Peyer's patch (tissue), 4 donors: ENCODE results near the gene SEMA3G. TPM values are rescaled to one million over a fixed set of nuclear protein-coding genes. Genes with fewer than 3 reads are reported as not detected.

Source experiments
- DNase-seq, 3 donors: peaks; one replicate each; pipeline ENCODE4 v3.0.0-alpha.2; 2017 to 2019
- H3K27ac ChIP-seq, 4 donors: fragments of 200-600 bp; sonication (generic); one replicate each; pipeline ENCODE4 v1.5.1; 2016 to 2019
- H3K27me3 ChIP-seq, 2 donors: fragments of 200-600 bp; sonication (generic); one replicate each; pipeline ENCODE4 v1.5.1; 2019
- H3K36me3 ChIP-seq, 3 donors: fragments of 200-600 bp; sonication (generic); one replicate each; pipeline ENCODE4 v1.5.1; 2016 to 2019
- H3K4me1 ChIP-seq, 4 donors: fragments of 200-600 bp; sonication (generic); one replicate each; pipeline ENCODE4 v1.5.1; 2016 to 2019
- H3K4me3 ChIP-seq, 4 donors: fragments of 200-600 bp; sonication (generic); 1 replicate in 3 of 4; 2 replicates in 1 of 4; pipeline ENCODE4 v1.5.1; 2016 to 2019; ENCODE audit warnings: mild to moderate bottlenecking in 1 of 4
- H3K9me3 ChIP-seq, 4 donors: fragments of 200-600 bp; sonication (generic); one replicate each; pipeline ENCODE4 v1.5.1; 2016 to 2019; ENCODE audit warnings: mild to moderate bottlenecking in 1 of 4
- POLR2A ChIP-seq, 2 donors: fragments of 450-650 bp; IDR thresholded peaks; one replicate each; pipeline ENCODE4 v1.5.1; 2017; ENCODE audit warnings: antibody characterized with exemption in 2 of 2, mild to moderate bottlenecking in 2 of 2, moderate library complexity in 2 of 2
- total RNA-seq, 4 donors: library from RNA; depleted of rRNA; stranded (reverse); fragments of >200 nt; gene quantifications; one replicate each; pipeline ENCODE4 v1.1.0, GENCODE V29; 2016
- TF ChIP-seq, protein P1 (sequence below), 6 experiments: fragments of 450-650 bp in 4 of 6; fragments of 200-600 bp in 2 of 6; sonication (generic) in 1 of 6; IDR thresholded peaks; one replicate each; pipeline ENCODE4 v1.5.1; 2017 to 2019; ENCODE audit warnings: antibody characterized with exemption in 6 of 6, mild to moderate bottlenecking in 3 of 6, moderate library complexity in 1 of 6

The SEMA3G gene
- total RNA-seq, 4 donors from 2014 or later = 18.8 to 24.8 (median 22.0) TPM

DNA sequence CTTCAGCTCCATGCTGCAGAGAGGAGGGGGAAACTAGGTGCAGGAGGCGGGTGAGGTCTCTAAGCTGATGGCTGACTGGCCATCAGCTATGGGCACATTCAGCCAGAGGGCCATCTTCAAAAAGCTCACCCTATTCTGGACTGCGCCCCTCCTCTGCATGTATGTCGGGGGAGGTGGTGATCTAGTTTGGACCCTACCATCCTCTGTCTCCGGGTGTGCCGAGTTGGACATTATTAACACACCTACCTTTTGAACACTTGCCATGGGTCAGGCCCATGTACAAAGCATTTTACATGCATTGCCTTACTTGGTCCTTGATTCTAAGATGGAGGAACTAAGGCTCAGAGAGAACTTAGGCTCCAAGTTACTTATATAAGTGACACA lies 11.9 kb upstream of the SEMA3G start:
- peak overlapping the region in 3 of 4 donors; percentile 82 to 92 (median 86) for H3K27ac ChIP-seq
- peaks cover 7 to 9% (median 8%) of the 10 kb centered on the region in 4 donors for H3K4me1 ChIP-seq

DNA sequence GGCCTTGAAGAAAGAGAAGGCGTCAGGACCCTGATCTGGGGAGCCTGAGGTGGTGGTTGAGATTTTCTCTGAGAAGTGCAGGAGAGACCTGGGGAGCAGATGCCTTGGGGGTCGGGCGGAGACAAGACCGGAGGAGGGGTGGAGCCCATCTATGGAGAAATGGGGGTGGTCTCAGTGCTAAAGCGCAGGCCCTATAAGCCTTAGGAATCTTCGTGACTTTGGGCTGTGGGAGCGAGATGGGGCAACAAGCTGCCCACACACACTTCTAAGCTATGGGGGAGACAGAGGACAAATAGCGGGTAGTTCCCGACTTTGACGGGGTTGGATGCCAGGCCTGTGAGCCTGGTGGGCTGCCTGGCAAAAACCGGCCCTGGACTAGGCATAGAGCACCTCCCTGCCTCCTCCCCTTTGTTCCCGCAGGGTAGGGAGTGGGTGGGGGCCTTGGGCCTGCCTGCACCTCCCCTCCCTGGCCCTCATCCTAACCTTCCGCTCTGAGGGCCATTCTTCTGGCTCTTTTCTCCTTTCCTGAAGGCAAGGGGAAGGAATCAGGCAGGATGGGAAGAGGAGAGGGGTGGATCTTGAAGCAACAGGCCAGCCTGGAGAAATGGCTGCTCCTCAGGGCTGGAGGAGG lies 11.4 kb upstream of the SEMA3G start:
- peak in 1 of 3 donors; percentile 48 for DNase-seq
- Histone ChIP-seq H3K36me3 (peaks cover 0 to 38% (median 0%) of the 10 kb centered on the region in 3 donors), H3K9me3 (no peaks in the 10 kb centered on the region), H3K4me1 (peaks cover 7 to 9% (median 8%) of the 10 kb centered on the region in 4 donors), H3K4me3 (peak overlapping the region; percentile 65 to 95 (median 82)), H3K27me3 (no peaks in the 10 kb centered on the region), H3K27ac (peak overlapping the region; percentile 82 to 92 (median 84))
- TF ChIP-seq POLR2A (IDR thresholded peaks at IDR 0.05) = no peak
- TF ChIP-seq, protein P1, sequence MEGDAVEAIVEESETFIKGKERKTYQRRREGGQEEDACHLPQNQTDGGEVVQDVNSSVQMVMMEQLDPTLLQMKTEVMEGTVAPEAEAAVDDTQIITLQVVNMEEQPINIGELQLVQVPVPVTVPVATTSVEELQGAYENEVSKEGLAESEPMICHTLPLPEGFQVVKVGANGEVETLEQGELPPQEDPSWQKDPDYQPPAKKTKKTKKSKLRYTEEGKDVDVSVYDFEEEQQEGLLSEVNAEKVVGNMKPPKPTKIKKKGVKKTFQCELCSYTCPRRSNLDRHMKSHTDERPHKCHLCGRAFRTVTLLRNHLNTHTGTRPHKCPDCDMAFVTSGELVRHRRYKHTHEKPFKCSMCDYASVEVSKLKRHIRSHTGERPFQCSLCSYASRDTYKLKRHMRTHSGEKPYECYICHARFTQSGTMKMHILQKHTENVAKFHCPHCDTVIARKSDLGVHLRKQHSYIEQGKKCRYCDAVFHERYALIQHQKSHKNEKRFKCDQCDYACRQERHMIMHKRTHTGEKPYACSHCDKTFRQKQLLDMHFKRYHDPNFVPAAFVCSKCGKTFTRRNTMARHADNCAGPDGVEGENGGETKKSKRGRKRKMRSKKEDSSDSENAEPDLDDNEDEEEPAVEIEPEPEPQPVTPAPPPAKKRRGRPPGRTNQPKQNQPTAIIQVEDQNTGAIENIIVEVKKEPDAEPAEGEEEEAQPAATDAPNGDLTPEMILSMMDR (IDR thresholded peaks at IDR 0.05) = no peak

More for the DNA sequence above, 11.9 kb upstream of the SEMA3G start:
- H3K27me3 ChIP-seq = no peaks in the 10 kb centered on the region
- H3K4me3 ChIP-seq = peak overlapping the region in 3 of 4 donors; percentile 77 to 95 (median 86)
- H3K9me3 ChIP-seq = no peaks in the 10 kb centered on the region
- no peak for TF ChIP-seq POLR2A (IDR thresholded peaks at IDR 0.05)
- TF ChIP-seq, protein P1 (IDR thresholded peaks at IDR 0.05) = no peak
- peaks cover 0 to 43% (median 0%) of the 10 kb centered on the region in 3 donors for H3K36me3 ChIP-seq
- DNase-seq = peak in 1 of 3 donors; percentile 39

DNA sequence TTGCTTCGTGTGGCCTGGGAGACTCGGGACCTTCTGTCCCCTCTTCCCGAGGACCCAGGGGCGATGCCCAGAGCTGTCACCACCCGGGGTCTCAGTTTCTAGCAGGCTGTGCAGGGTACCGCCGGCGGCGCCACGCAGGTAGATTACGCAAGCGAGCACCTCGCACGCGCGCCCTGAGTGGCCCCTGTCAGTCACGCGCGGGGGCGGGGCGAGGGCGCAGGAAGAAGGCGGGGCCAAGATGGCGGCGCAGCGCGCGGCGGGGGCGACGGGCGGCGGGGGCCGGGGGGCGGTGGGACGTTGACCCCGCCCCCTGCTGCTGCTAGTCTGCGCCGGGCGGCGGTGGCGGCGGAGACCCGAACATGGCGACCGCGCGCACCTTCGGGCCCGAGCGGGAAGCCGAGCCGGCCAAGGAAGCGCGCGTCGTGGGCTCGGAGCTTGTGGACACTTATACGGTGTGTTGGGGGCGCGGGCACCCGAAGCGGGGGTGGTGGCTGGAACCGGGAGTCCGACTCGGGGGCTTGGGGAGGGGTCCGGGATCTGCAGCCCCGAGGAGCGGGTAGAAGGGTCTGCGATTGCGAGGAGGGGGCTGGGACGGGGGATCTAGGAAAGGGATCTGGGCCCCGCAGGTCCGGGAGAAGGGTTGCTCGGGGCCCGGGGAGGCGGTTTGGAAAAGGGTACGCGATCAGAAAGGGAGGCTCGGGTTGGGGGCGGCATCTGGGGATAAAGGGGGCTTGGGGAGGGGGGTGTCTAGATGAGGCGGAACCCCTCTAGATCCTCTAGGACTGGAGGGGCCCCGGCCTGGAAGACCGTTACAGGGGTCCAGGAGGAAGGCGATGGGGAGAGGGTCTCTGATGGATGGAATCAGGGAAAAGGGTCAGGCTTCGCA lies 10.6 kb upstream of the SEMA3G start, which contains the start of gene NISCH:
Gene NISCH (plus strand): TSS at position 322 of the 886 bp plus-strand sequence. CDS start 38 bp downstream, at position 360.
- Histone ChIP-seq H3K36me3 (peaks cover 0 to 30% (median 0%) of the 10 kb centered on the region in 3 donors), H3K27ac (peak within 1 kb of the TSS; percentile 82 to 92 (median 84)), H3K9me3 (no peaks in the 10 kb centered on the region), H3K4me3 (peak within 1 kb of the TSS; percentile 65 to 95 (median 82)), H3K27me3 (no peaks in the 10 kb centered on the region), H3K4me1 (peaks cover 7 to 9% (median 8%) of the 10 kb centered on the region in 4 donors)
- DNase-seq = peak; percentile 94 to 96 (median 96)
- TF ChIP-seq, protein P1 (IDR thresholded peaks at IDR 0.05) = no peak
- TF ChIP-seq POLR2A (IDR thresholded peaks at IDR 0.05) = peak in 1 of 2 donors; percentile 29

DNA sequence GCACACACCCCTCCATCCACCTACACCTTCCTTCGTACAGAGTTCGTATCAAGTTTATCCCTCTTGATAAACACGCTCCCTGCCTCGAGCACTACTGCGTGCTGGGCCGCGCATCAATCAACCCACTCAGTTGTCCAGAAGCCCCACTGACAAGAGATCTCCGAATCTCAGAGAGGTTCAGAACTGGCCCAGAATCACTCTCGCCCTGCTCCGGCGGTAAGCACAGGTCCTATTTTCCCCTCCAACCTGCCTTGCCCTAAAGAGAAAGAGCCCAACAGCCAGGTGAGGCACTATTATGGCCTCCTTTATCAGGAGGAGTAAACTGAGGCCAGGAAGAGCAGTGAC lies 10.0 kb upstream of the SEMA3G start:
- peaks cover 7 to 9% (median 8%) of the 10 kb centered on the region in 4 donors for H3K4me1 ChIP-seq
- peaks cover 0 to 24% (median 0%) of the 10 kb centered on the region in 3 donors for H3K36me3 ChIP-seq
- no peaks in the 10 kb centered on the region for H3K27me3 ChIP-seq
- H3K4me3 ChIP-seq = peak overlapping the region; percentile 65 to 95 (median 82)
- peak overlapping the region; percentile 82 to 92 (median 84) for H3K27ac ChIP-seq
- no peak for DNase-seq
- TF ChIP-seq, protein P1 (IDR thresholded peaks at IDR 0.05) = no peak
- TF ChIP-seq POLR2A (IDR thresholded peaks at IDR 0.05) = no peak
- no peaks in the 10 kb centered on the region for H3K9me3 ChIP-seq

DNA sequence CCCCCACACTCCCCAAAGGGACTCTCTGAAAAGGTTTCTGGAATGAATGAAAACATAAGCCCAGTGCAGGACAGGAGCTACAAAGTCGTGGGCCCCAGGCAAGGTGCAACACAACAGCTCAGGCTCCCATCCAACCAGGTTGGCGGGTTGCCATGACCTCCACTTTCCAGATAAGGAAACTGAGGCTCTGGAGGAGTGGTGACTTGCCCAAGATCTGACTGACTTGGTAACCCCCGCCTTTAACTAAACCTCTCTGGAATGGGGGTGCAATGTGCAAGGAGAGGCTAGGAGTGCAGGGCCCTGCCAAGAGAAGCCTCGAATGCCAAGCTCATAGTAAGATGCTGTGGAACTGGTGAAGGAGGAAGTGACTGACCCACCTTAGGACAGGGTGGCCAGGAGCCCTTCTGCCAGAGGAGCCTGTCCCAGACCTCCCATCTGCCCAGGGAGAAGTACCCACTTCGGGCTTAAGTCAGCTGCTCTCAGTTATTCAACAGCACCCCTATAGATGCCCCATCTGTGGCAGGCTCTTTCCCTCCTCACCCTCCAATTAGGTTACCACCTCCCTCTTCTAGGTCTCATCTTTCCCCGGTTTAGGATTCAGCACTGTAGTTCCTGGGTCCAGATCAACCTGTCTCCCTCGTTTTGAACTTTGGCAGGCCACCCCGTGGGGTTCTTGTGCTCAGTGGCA lies 9.5 kb upstream of the SEMA3G start:
- peaks cover 7 to 9% (median 8%) of the 10 kb centered on the region in 4 donors for H3K4me1 ChIP-seq
- H3K27me3 ChIP-seq = no peaks in the 10 kb centered on the region
- H3K36me3 ChIP-seq = peaks cover 0 to 19% (median 0%) of the 10 kb centered on the region in 3 donors
- H3K9me3 ChIP-seq = no peaks in the 10 kb centered on the region
- H3K4me3 ChIP-seq = peak overlapping the region in 3 of 4 donors; percentile 77 to 95 (median 86)
- TF ChIP-seq, protein P1 (IDR thresholded peaks at IDR 0.05) = no peak
- TF ChIP-seq POLR2A (IDR thresholded peaks at IDR 0.05) = no peak
- peak in 1 of 3 donors; percentile 44 for DNase-seq
- peak overlapping the region; percentile 82 to 92 (median 84) for H3K27ac ChIP-seq
